Brain microvascular endothelial cell (primary cell): Measurements from ENCODE around the gene TCF25.

Source experiments
- DNase-seq: peaks from one replicate; pipeline ENCODE4 v3.0.0-alpha.2; 2020
- H3K27ac ChIP-seq: fragments of 250-450 bp; sonication (Bioruptor Pico); 2 replicates; pipeline ENCODE4 v1.5.1; 2020; ENCODE audit warnings: mild to moderate bottlenecking, moderate library complexity
- H3K27me3 ChIP-seq: fragments of 250-450 bp; sonication (Bioruptor Pico); replicated peaks from 2 replicates; pipeline ENCODE4 v1.5.1; 2020; ENCODE audit warnings: mild to moderate bottlenecking
- H3K36me3 ChIP-seq: fragments of 250-450 bp; sonication (Bioruptor Pico); replicated peaks from 2 replicates; pipeline ENCODE4 v1.5.1; 2020; ENCODE audit warnings: mild to moderate bottlenecking
- H3K4me3 ChIP-seq: 2 replicates; pipeline ENCODE4 v1.5.1; 2011; ENCODE audit warnings: low read depth, mild to moderate bottlenecking, control low read depth, low read length, moderate library complexity
- in situ Hi-C: cut with HindIII; loops from 2 replicates; pipeline ENCODE4 v1.10.0; 2017; ENCODE audit warnings: low sequenced_read_pairs, low pct_ligation_motif_present
- TF ChIP-seq, protein P1 (sequence below): IDR thresholded peaks from 2 replicates; pipeline ENCODE4 v1.5.1; 2011; ENCODE audit warnings: low read depth, mild to moderate bottlenecking, moderate library complexity, low read length, control low read depth, inconsistent platforms; ENCODE audit errors: missing control alignments

TCF25 gene

DNA sequence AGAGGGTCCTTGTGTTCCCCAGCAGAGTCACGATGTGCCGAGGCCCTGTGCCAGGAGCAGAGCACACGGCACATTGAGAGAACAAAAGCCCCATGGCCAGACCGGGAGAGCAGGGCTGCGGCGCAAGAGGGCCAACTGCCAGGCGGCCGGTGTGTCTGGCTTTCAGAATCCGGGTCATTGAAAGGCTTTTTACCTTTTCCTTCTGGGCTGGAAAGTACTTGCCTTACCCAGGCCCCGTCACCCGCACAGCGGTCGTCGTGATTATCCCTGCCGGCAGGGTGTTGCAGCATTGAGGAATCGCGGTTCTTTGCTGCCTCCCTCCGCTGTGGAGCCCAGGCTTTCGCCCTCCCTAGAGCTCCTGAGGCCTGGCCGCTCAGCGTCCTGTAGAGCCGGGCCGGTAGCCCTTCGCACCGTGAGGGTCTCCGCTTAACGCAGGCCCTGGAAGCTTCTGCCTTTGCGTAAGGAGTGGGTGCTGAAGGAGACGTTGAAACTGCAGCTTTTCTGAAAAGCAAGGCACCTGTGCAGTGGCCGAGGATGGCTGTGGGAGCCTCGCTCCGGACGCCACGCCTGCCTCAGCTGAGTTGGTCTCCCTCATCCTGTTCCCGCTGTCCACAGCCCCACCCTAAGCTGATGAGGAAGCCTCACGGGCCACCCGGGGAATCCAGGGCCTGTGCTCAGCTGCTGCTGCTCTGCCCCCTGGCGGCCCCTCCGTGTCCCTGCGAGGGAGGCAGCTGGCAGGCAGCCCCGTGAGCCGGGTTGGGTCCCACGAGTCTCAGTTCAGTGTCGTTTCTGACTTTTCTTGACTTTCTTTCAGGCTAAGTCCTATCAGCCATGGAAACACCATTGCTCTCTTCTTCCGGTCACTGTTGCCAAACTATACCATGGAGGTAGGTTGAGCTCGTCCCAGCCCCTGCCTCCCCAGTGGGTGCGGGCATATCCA, 36.7 kb downstream of the TCF25 start:
- peak; percentile 64 for DNase-seq
- Histone ChIP-seq H3K4me3 (no peak overlapping the region), H3K36me3 (peaks cover 61% of the 10 kb centered on the region), H3K27ac (no peak overlapping the region), H3K27me3 (no peaks in the 10 kb centered on the region)
- in situ Hi-C loops = no loop called here
- TF ChIP-seq, protein P1, sequence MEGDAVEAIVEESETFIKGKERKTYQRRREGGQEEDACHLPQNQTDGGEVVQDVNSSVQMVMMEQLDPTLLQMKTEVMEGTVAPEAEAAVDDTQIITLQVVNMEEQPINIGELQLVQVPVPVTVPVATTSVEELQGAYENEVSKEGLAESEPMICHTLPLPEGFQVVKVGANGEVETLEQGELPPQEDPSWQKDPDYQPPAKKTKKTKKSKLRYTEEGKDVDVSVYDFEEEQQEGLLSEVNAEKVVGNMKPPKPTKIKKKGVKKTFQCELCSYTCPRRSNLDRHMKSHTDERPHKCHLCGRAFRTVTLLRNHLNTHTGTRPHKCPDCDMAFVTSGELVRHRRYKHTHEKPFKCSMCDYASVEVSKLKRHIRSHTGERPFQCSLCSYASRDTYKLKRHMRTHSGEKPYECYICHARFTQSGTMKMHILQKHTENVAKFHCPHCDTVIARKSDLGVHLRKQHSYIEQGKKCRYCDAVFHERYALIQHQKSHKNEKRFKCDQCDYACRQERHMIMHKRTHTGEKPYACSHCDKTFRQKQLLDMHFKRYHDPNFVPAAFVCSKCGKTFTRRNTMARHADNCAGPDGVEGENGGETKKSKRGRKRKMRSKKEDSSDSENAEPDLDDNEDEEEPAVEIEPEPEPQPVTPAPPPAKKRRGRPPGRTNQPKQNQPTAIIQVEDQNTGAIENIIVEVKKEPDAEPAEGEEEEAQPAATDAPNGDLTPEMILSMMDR = peak; percentile 97

DNA sequence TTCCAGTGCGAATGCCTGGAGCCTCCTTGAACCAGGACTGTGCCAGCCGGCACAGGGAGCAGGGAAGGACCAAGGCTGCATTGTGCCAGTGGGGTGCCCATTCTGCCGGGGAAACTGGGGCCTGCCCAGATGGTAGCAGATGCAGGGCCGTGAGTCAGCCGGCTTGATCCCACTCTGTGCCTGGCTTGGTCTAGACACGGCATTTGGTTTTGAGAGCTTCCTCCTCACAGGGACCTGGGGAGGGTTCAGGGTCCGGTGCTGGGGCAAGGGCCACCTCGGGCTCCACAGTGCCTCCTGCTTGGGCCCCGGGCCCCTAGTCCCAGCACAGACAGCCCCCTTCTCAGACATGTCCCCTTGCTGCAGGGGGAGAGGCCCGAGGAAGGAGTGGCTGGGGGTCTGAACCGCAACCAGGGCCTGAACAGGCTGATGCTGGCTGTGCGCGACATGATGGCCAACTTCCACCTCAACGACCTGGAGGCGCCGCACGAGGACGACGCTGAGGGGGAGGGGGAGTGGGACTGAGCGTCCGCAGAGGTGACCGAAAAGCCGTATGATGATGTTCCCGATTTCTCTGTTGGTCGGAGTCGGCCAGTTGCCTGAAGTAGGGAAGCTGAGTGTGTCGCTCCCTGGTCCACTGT, 37.4 kb downstream of the TCF25 start:
- no peak overlapping the region for H3K4me3 ChIP-seq
- H3K36me3 ChIP-seq = peaks cover 53% of the 10 kb centered on the region

DNA sequence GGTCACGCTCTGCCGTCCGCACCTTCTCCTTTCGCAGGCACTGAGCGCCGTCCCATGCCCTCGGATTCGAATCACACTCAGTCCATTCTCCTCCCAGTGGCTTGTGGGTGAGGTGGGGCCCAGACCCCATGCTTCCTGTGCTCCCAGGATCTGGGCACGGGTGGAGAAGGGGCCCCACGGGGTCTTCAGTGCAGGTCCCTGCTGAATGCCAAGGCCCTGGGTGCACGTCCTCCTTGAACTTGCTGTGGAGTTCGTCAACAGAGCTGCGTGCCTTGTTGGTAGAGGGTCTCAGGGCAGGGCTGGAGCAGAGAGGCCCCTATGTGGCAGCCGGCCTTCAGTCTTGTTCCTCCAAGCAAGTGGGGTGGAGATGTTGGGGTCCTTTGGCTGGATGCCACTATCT, 38.0 kb downstream of the TCF25 start:
- peaks cover 48% of the 10 kb centered on the region for H3K36me3 ChIP-seq

More for the DNA sequence above, 37.4 kb downstream of the TCF25 start:
- TF ChIP-seq, protein P1 = no peak
- no peak overlapping the region for H3K27ac ChIP-seq
- no peak for DNase-seq
- no peaks in the 10 kb centered on the region for H3K27me3 ChIP-seq
- in situ Hi-C loops = no loop called here

DNA sequence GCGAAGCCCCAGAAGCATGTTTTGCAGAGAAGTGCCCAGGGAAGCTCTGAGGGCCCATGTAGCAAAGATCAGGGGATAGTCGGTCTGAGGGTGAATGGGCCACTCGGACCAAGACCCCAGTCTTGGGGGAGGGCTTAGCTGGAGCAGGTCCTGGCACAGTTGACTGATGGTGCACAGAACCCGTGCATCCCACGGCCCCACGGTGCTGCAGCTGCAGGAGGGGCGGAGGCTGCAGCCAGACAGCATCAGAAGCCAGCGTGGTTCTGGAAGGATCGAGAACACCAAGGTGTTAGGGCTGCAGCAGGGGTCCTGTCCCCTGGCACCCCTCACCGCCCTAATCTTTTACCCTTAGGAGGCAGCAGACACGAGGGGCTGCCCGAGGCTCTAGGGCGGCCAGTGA, 38.8 kb downstream of the TCF25 start:
- Histone ChIP-seq H3K36me3 (peaks cover 41% of the 10 kb centered on the region), H3K27ac (no peak overlapping the region), H3K4me3 (no peak overlapping the region), H3K27me3 (no peaks in the 10 kb centered on the region)
- DNase-seq = no peak
- in situ Hi-C loops = no loop called here
- TF ChIP-seq, protein P1 = no peak

More for the DNA sequence above, 38.0 kb downstream of the TCF25 start:
- no peak overlapping the region for H3K4me3 ChIP-seq
- no peaks in the 10 kb centered on the region for H3K27me3 ChIP-seq
- H3K27ac ChIP-seq = no peak overlapping the region
- DNase-seq = no peak
- TF ChIP-seq, protein P1 = no peak
- in situ Hi-C loops = no loop called here

DNA sequence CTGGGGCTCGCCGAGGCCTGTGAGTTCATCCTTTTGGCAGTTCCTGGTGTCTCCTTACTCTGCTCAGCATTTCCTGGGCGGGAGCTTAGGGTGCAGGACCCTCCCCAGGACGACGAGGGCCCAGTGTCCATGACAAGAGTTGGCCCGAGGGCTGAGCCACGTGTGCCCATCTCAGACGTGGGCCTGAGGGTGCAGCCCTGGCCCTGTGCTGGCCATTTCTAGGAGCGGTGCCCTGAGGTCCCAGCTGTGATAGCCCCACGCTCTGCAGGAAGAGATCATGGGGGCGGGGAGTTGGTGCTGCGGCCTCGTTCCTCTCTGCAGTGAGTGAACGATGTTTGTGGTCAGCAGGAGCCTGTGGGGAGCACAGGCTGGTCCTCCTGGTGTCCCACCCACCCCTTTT, 39.2 kb downstream of the TCF25 start:
- H3K36me3 ChIP-seq = peaks cover 41% of the 10 kb centered on the region
- TF ChIP-seq, protein P1 = no peak
- no peaks in the 10 kb centered on the region for H3K27me3 ChIP-seq
- no peak for DNase-seq
- H3K4me3 ChIP-seq = no peak overlapping the region
- in situ Hi-C loops = no loop called here
- H3K27ac ChIP-seq = no peak overlapping the region
